ENCODE data around the gene ZNF593OS. TPM values are rescaled to one million over a fixed set of nuclear protein-coding genes. Genes with fewer than 3 reads are reported as not detected.
A peak's percentile ranks its signal among the peaks of the same experiment; 100 is the strongest.

Gene ZNF593OS
- total RNA-seq, 1 experiment from 2014 or later = not detected

DNA sequence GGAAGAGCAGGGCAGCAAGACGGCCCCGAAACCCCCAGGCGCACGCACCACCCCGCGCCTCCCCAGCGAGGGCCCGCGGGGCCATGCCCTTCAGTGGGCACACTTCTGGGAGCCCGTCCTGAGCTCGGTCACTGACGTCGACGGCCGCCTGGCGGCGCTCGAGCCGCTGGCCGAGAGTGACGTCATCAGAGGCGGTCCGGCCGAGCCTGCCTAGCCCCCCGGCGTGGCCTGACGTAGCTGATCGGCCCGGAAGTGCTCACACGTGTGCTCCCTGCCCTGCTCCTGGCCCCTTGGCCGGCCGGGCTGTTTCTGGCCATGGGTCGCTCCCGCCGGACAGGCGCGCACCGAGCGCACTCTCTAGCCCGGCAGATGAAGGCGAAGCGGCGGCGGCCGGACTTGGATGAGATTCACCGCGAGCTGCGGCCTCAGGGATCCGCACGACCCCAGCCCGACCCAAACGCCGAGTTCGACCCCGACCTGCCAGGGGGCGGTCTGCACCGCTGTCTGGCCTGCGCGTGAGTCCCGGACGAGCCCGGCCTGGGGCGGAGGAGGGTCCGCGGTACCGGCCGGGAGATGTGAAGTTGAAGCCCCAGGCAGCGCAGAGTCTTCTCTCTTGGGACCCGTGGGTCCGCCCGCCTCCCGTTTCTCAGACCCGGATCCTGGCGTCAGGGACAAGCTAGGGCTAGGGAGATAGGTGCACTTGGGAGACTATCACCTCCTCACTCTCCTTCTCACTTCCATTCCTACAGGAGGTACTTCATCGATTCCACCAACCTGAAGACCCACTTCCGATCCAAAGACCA is 1.8 kb downstream of the ZNF593OS start, which contains the start of gene ZNF593:
TSS of gene ZNF593 (plus strand) at position 240 of the 803 bp plus-strand sequence. CDS start at position 316, 76 bp downstream.
- peak within 1 kb of the TSS; percentile 78 for H3K4me2 ChIP-seq (ENCODE audit: insufficient read depth, insufficient read length, low read length)
- no peaks in the 10 kb centered on the region; the same call in 1 of the 2 replicates for H3K27me3 ChIP-seq (ENCODE audit: insufficient read depth, low read length)
- H3K9ac ChIP-seq (ENCODE audit: extremely low read depth, insufficient read length, low read length) = peak within 1 kb of the TSS; percentile 74
- no peaks in the 10 kb centered on the region for H3K9me3 ChIP-seq (ENCODE audit: control insufficient read depth, low read depth, low read length)
- Mint-ChIP-seq H3K27ac (peak within 1 kb of the TSS; percentile 63 to 93 (median 67); a peak in 4 of 7 replicates), H3K4me3 (peak within 1 kb of the TSS; percentile 83 to 88), H3K9me3 (no peaks in the 10 kb centered on the region), H3K4me1 (peaks cover 28 to 55% of the 10 kb centered on the region in 2 experiments), H3K27me3 (ENCODE audit: low read depth) (peaks cover 34% of the 10 kb centered on the region), H3K36me3 (ENCODE audit: insufficient read depth in 1 of 3, low read depth in 3 of 3) (peaks cover 0 to 8% (median 7%) of the 10 kb centered on the region in 3 experiments; a peak in 3 of 7 replicates)
- no peak within 1 kb of the TSS for H4K5ac ChIP-seq (ENCODE audit: insufficient read length, low read depth, low read length)
- peaks cover 6% of the 10 kb centered on the region; the same call in 1 of the 2 replicates for H3K4me1 ChIP-seq (ENCODE audit: insufficient read depth, low read length)
- no peak within 1 kb of the TSS for H3K23ac ChIP-seq (ENCODE audit: insufficient read length, low read depth, low read length)
- H4K8ac ChIP-seq (replicated peaks; ENCODE audit: insufficient read length, low read depth, low read length) = no peak within 1 kb of the TSS
- no peak within 1 kb of the TSS for H2BK20ac ChIP-seq (ENCODE audit: low read depth, low read length, poor library complexity, severe bottlenecking)
- no CpG with 5 or more reads among the region's 76 CpGs for WGBS (ENCODE audit: extremely low coverage, insufficient read length, low lambda C conversion rate)
- no peak within 1 kb of the TSS for H4K91ac ChIP-seq (ENCODE audit: insufficient read length, low read depth, low read length)
- no peak within 1 kb of the TSS for H2BK5ac ChIP-seq (ENCODE audit: insufficient read length, low read length)
- H3T11ph ChIP-seq (ENCODE audit: low read length) = no peak within 1 kb of the TSS
- H3K27ac ChIP-seq (ENCODE audit: insufficient read length, low read depth, low read length) = no peak within 1 kb of the TSS
- peaks cover 4% of the 10 kb centered on the region for H3K79me1 ChIP-seq (ENCODE audit: insufficient read depth, low read depth, low read length, poor library complexity, severe bottlenecking)
- H3K79me2 ChIP-seq (ENCODE audit: insufficient read depth, low read length) = peaks cover 4% of the 10 kb centered on the region; the same call in 1 of the 2 replicates
- H3K23me2 ChIP-seq (ENCODE audit: insufficient read length, low read depth, low read length, poor library complexity, severe bottlenecking) = peaks cover 7% of the 10 kb centered on the region
- peak within 1 kb of the TSS; percentile 60 for H3K14ac ChIP-seq (ENCODE audit: insufficient read depth, low read length)
- no peak within 1 kb of the TSS for H2BK120ac ChIP-seq (ENCODE audit: low read depth, low read length, poor library complexity, severe bottlenecking)
- no peaks in the 10 kb centered on the region for H4K20me1 ChIP-seq (ENCODE audit: control insufficient read depth, insufficient read depth, insufficient read length)
- H2AFZ ChIP-seq (ENCODE audit: low read length) = no peak within 1 kb of the TSS
- TF ChIP-seq, protein P1, sequence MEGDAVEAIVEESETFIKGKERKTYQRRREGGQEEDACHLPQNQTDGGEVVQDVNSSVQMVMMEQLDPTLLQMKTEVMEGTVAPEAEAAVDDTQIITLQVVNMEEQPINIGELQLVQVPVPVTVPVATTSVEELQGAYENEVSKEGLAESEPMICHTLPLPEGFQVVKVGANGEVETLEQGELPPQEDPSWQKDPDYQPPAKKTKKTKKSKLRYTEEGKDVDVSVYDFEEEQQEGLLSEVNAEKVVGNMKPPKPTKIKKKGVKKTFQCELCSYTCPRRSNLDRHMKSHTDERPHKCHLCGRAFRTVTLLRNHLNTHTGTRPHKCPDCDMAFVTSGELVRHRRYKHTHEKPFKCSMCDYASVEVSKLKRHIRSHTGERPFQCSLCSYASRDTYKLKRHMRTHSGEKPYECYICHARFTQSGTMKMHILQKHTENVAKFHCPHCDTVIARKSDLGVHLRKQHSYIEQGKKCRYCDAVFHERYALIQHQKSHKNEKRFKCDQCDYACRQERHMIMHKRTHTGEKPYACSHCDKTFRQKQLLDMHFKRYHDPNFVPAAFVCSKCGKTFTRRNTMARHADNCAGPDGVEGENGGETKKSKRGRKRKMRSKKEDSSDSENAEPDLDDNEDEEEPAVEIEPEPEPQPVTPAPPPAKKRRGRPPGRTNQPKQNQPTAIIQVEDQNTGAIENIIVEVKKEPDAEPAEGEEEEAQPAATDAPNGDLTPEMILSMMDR (conservative IDR thresholded peaks at IDR 0.05) = peak; percentile 91
- H2BK15ac ChIP-seq (ENCODE audit: low read depth, low read length) = no peak within 1 kb of the TSS
- peak; percentile 92 for DNase-seq
- H2BK12ac ChIP-seq (ENCODE audit: insufficient read length, low read depth, low read length) = no peak within 1 kb of the TSS
- no peak within 1 kb of the TSS for H3K56ac ChIP-seq (ENCODE audit: insufficient read length, low read depth, low read length)
- H2AK5ac ChIP-seq (ENCODE audit: insufficient read length, low read length) = no peak within 1 kb of the TSS
- peak within 1 kb of the TSS; percentile 68 for H3K18ac ChIP-seq (ENCODE audit: insufficient read length, low read depth, low read length)
- no peak within 1 kb of the TSS for H3K4ac ChIP-seq (ENCODE audit: low read depth, low read length)

Data from H9 (cell line).